HUES48 (cell line): Measurements from ENCODE around the gene SSMEM1.
"Not testable (repeated sequence)": the region's sequence is repeated elsewhere in the genome, so short reads cannot be mapped to it uniquely, and the experiment has no call there.

Experiments
- H3K27ac ChIP-seq: one replicate; pipeline ENCODE4 v1.7.0; 2013; ENCODE audit warnings: low read depth, low read length, inconsistent platforms
- H3K27me3 ChIP-seq: 2 replicates; pipeline ENCODE4 v1.6.1; 2013; ENCODE audit warnings: mild to moderate bottlenecking, low read length; ENCODE audit not compliant: control insufficient read depth, insufficient read depth
- H3K36me3 ChIP-seq: 2 replicates; pipeline ENCODE4 v1.6.1; 2013; ENCODE audit warnings: low read length; ENCODE audit not compliant: control insufficient read depth, insufficient read depth
- H3K4me1 ChIP-seq: 2 replicates; pipeline ENCODE4 v1.6.1; 2013; ENCODE audit warnings: mild to moderate bottlenecking, low read length; ENCODE audit not compliant: control insufficient read depth, insufficient read depth
- H3K4me3 ChIP-seq: 2 replicates; pipeline ENCODE4 v1.5.1; 2013; ENCODE audit warnings: mild to moderate bottlenecking, low read depth, low read length
- H3K9ac ChIP-seq: 2 replicates; pipeline ENCODE4 v1.6.1; 2013; ENCODE audit warnings: mild to moderate bottlenecking, low read depth, low read length, moderate library complexity
- H3K9me3 ChIP-seq: 2 replicates; pipeline ENCODE4 v1.6.1; 2013; ENCODE audit warnings: low read length; ENCODE audit not compliant: control insufficient read depth, insufficient read depth

The SSMEM1 gene

GRCh38 chr7:130228840-130229502 is 21.3 kb downstream of the SSMEM1 start:
- no peaks in the 10 kb centered on the region for H3K36me3 ChIP-seq
- H3K9me3 ChIP-seq, result no peaks in the 10 kb centered on the region
- no peaks in the 10 kb centered on the region for H3K27me3 ChIP-seq
- no peak overlapping the region for H3K9ac ChIP-seq
- peaks cover 14% of the 10 kb centered on the region for H3K4me1 ChIP-seq
- H3K4me3 ChIP-seq, result no peak overlapping the region
- no peak overlapping the region for H3K27ac ChIP-seq

DNA sequence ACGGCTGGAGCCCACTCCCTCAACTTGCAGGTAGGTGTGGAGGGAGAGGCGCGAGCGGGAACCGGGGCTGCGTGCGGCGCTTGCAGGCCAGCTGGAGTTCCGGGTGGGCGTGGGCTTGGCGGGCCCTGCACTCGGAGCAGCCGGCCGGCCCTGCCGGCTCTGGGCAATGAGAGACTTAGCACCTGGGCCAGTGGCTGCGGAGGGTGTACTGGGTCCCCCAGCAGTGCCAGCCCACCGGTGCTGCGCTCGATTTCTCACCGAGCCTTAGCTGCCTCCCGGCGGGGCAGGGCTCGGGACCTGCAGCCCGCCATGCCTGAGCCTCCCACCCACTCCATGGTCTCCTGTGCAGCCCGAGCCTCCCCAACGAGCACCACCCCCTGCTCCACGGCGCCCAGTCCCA is 22.3 kb downstream of the SSMEM1 start:
- H3K9me3 ChIP-seq, H3K36me3 ChIP-seq, H3K4me3 ChIP-seq, H3K27me3 ChIP-seq, H3K27ac ChIP-seq, H3K9ac ChIP-seq: not testable (repeated sequence)
- H3K4me1 ChIP-seq, result peaks cover 14% of the 10 kb centered on the region

DNA sequence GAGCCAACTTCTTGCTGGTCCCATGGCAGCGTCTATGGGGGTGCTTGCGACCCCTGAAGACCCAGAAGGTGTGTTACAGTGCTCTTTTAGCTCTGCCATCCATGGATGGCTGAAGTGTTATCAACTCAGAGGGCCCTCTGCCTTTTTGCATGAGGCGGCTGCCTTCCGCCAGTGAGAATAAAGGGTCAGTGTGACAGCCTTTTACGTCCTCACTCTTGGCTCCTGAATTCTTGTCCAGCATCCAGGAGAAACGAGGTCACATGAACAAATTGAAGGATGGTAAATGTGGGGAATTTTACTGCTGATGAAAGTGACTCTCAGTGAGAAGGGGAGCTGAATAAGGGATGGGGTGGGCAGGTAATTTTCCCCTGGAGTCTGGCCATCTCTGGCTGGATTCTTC is 24.1 kb downstream of the SSMEM1 start:
- Histone ChIP-seq H3K4me3 (no peak overlapping the region), H3K36me3 (no peaks in the 10 kb centered on the region), H3K9ac (no peak overlapping the region), H3K27me3 (no peaks in the 10 kb centered on the region), H3K9me3 (no peaks in the 10 kb centered on the region), H3K27ac (no peak overlapping the region), H3K4me1 (peaks cover 14% of the 10 kb centered on the region)

DNA sequence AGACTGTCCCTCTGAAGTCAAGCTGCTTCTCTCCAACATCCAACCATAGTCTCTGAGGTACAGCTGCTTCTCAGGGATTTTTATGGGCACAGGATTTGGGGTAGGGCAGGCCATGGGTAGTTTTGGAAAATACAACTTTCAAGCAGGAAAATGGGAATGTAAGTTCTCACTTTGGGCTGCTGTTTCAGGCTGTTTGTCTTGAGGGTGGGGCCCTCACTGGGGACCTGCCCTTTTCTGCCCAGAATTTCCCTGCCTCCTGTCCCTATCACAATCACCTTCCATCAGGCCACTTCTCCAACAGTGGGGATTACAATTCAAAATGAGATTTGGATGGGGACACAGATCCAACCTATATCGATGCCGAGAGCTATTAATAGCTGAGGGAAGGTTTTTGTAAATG is 24.5 kb downstream of the SSMEM1 start:
- Histone ChIP-seq H3K36me3 (no peaks in the 10 kb centered on the region), H3K27me3 (no peaks in the 10 kb centered on the region), H3K4me3 (no peak overlapping the region), H3K9ac (no peak overlapping the region), H3K9me3 (no peaks in the 10 kb centered on the region), H3K4me1 (peaks cover 14% of the 10 kb centered on the region), H3K27ac (no peak overlapping the region)

- Histone ChIP-seq H3K4me3 (no peak overlapping the region), H3K4me1 (peaks cover under 1% of the 10 kb centered on the region; the same call in 1 of the 2 replicates), H3K9ac (no peak overlapping the region), H3K27me3 (no peaks in the 10 kb centered on the region), H3K9me3 (no peaks in the 10 kb centered on the region), H3K36me3 (no peaks in the 10 kb centered on the region), H3K27ac (no peak overlapping the region)
These were observed 26.4 kb downstream of the SSMEM1 start for GRCh38 chr7:130234078-130234477.

GRCh38 chr7:130236361-130236760 is 28.7 kb downstream of the SSMEM1 start:
- H3K9me3 ChIP-seq, H3K4me1 ChIP-seq, H3K27me3 ChIP-seq, H3K9ac ChIP-seq, H3K27ac ChIP-seq, H3K4me3 ChIP-seq, H3K36me3 ChIP-seq: not testable (repeated sequence)

DNA sequence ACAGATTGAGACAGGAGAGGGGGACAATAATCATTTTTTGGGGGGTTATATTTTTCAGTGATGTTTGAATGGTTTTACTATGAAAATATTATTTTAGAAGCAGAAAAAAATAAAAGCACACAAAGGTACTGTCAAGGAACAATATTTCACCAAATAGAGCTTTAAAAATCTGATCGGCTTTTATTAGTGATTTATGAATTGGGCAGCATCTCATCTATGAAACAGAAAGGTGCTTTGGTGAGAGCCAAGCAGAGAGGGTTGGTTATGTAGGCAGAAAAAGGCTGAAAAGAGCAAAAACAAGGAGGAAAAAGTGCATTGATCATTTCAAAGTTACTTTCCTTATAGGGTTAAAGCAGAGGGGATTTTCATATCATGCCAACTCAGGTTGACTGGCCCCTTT is 32.6 kb downstream of the SSMEM1 start:
- Histone ChIP-seq H3K27ac (no peak overlapping the region), H3K9ac (no peak overlapping the region), H3K4me1 (no peaks in the 10 kb centered on the region), H3K9me3 (no peaks in the 10 kb centered on the region), H3K27me3 (no peaks in the 10 kb centered on the region), H3K36me3 (no peaks in the 10 kb centered on the region), H3K4me3 (no peak overlapping the region)

DNA sequence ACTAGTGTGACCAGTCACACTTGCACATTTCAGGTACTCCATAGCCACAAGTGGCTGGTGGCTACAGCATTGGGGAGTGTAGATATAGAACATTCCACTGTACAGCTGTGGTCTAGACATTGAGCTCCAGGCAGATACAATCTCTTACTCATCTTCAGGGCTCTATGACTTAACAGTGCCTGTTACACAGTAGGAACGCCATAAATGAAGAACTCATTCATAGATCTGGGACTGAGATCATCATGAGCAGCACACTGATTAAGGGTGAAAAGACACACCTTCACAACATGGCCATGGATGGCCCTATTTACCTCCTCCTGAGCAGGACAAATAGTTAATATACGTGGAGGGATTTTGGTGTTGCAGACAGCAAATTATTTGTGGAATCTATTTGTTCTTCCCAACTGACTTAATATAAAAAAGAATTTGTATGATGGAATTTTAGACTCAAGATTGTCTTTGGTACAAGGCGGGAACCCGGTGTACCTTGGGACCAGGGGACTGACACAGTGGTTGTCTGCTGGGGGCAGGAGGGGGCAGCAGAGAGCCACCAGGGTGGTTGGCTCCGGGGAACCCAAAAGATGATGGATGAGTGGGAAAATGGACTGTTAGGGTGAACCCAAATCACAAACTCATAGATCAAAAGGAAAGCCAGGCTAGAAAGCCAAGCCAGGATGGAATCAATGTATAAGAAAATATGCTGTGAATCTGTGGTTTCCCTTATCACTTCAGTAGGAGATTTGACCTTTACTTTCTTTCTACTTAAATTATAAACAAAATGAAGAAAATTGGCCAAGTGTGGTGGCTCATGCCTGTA is 34.7 kb downstream of the SSMEM1 start:
- no peaks in the 10 kb centered on the region for H3K9me3 ChIP-seq
- no peak overlapping the region for H3K9ac ChIP-seq
- no peaks in the 10 kb centered on the region for H3K36me3 ChIP-seq

DNA sequence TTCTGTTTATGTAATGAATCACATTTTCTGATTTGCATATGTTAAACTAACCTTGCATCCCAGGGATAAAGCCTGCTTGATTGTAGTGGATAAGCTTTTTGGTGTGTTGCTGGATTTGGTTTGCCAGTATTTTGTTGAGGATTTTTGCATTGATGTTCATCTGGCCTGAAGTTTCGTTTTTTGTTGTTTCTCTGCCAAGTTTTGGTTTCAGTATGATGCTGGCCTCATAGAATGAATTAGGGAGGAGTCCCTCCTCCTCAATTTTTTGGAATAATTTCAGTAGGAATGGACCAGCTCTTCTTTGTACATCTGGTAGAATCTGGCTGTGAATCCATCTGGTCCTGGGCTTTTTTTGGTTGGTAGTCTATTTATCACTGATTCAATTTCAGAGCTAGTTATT is 35.8 kb downstream of the SSMEM1 start:
- H3K27me3 ChIP-seq, H3K36me3 ChIP-seq, H3K9ac ChIP-seq, H3K4me3 ChIP-seq, H3K9me3 ChIP-seq, H3K27ac ChIP-seq, H3K4me1 ChIP-seq: not testable (repeated sequence)

More for the DNA sequence above, 34.7 kb downstream of the SSMEM1 start:
- H3K27me3 ChIP-seq, result no peaks in the 10 kb centered on the region
- H3K4me1 ChIP-seq, result no peaks in the 10 kb centered on the region
- H3K4me3 ChIP-seq, result no peak overlapping the region
- no peak overlapping the region for H3K27ac ChIP-seq

- not testable (repeated sequence) for H3K4me1 ChIP-seq, H3K27me3 ChIP-seq, H3K9ac ChIP-seq
These were observed 38.8 kb downstream of the SSMEM1 start for GRCh38 chr7:130246491-130246890.

DNA sequence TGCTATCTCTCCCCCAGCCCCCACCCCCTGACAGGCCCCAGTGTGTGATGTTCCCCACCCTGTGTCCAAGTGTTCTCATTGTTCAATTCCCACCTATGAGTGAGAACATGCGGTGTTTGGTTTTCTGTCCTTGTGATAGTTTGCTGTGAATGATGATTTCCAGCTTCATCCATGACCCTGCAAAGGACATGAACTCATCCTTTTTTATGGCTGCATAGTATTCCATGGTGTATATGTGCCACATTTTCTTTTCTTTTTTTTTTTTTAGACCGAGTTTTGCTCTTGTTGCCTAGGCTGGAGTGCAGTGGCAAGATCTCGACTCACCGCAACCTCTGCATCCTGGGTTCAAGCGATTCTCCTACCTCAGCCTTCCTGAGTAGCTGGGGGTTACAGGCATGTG is 41.2 kb downstream of the SSMEM1 start:
- not testable (repeated sequence) for H3K9ac ChIP-seq, H3K36me3 ChIP-seq, H3K4me1 ChIP-seq, H3K4me3 ChIP-seq, H3K27me3 ChIP-seq, H3K27ac ChIP-seq, H3K9me3 ChIP-seq

More at GRCh38 chr7:130246491-130246890, 38.8 kb downstream of the SSMEM1 start:
- not testable (repeated sequence) for H3K36me3 ChIP-seq, H3K9me3 ChIP-seq, H3K4me3 ChIP-seq, H3K27ac ChIP-seq
